GM12878 (cell line): ENCODE data around the gene NT5C2. TPM values are rescaled to one million over a fixed set of nuclear protein-coding genes. Genes with fewer than 3 reads are reported as not detected.
"Not testable (repeated sequence)": the region's sequence is repeated elsewhere in the genome, so short reads cannot be mapped to it uniquely, and the experiment has no call there.

ENCODE experiments used
- ATAC-seq: fragments of 200-7000 bp; cut with Tn5 transposase; 3 replicates; pipeline ENCODE4 v1.9.1; 2020; ENCODE audit warnings: mild to moderate bottlenecking, moderate library complexity
- BruUV-seq: library from RNA; stranded (reverse); fragments of 400-500 nt; replicated peaks from 2 replicates; lab custom pipeline; 2021; lab: Mats Ljungman, UMichigan
- CTCF ChIA-PET: fragments of 300-600 bp; sonication (Branson Sonifier 250); formaldehyde crosslinking; extraction: SDS; loops from one replicate; lab custom pipeline; 2021; ENCODE audit warnings: inconsistent platforms; lab: Yijun Ruan, JAX
- POLR2A ChIA-PET: fragments of 350-600 bp; formaldehyde crosslinking; extraction: SDS; loops from one replicate; lab custom pipeline; 2021; ENCODE audit warnings: inconsistent platforms; lab: Charles Lee
- RAD21 ChIA-PET: fragments of 300-600 bp; sonication (Branson Sonifier 250); formaldehyde crosslinking; loops from one replicate; lab custom pipeline; 2023; ENCODE audit warnings: antibody characterized with exemption; ENCODE audit not compliant: unreplicated experiment; lab: Charles Lee
- SMC1A ChIA-PET: fragments of 300-600 bp; sonication (Branson Sonifier 250); formaldehyde crosslinking; loops from one replicate; lab custom pipeline; 2023; ENCODE audit not compliant: unreplicated experiment, uncharacterized antibody; lab: Charles Lee
- DNase-seq: peaks from one replicate; pipeline ENCODE4 v3.0.0-alpha.2; 2011; ENCODE audit warnings: low read depth, low spot score
- FAIRE-seq: peaks from 3 replicates; lab custom pipeline; 2011; peaks lifted over from hg19 to GRCh38; lab: Jason Lieb, UNC
- H2AFZ ChIP-seq: 2 replicates; pipeline ENCODE4 v1.6.0; 2011; ENCODE audit warnings: low read depth, low read length, control low read depth; ENCODE audit not compliant: control insufficient read depth
- H3K27ac ChIP-seq: 2 replicates; pipeline ENCODE4 v1.5.1; 2011; ENCODE audit warnings: control low read depth; ENCODE audit not compliant: control insufficient read depth, insufficient read depth
- H3K27me3 ChIP-seq, 2 experiments: replicated peaks in 1 of 2; 2 replicates each; pipeline versions ENCODE4 v1.6.0 to v1.6.1; 2011; ENCODE audit warnings: low read length in 1 of 2; ENCODE audit not compliant: control insufficient read depth in 2 of 2, insufficient read depth in 2 of 2
- H3K36me3 ChIP-seq, 2 experiments: 2 replicates each; pipeline ENCODE4 v1.5.1; 2011; ENCODE audit warnings: low read length in 1 of 2; ENCODE audit not compliant: control insufficient read depth in 2 of 2, insufficient read depth in 2 of 2
- H3K4me1 ChIP-seq: 2 replicates; pipeline ENCODE4 v1.6.1; 2011; ENCODE audit warnings: mild to moderate bottlenecking, low read length, moderate library complexity, mixed read lengths; ENCODE audit not compliant: control insufficient read depth, insufficient read depth
- H3K4me2 ChIP-seq: 2 replicates; pipeline ENCODE4 v1.6.0; 2011; ENCODE audit warnings: control low read depth; ENCODE audit not compliant: control insufficient read depth, insufficient read depth
- H3K4me3 ChIP-seq: fragments of 200-600 bp; sonication (generic); 2 replicates; pipeline ENCODE4 v1.5.1; 2016
- H3K79me2 ChIP-seq: 2 replicates; pipeline ENCODE4 v1.6.0; 2011; ENCODE audit warnings: low read length; ENCODE audit not compliant: control insufficient read depth, insufficient read depth
- H3K9ac ChIP-seq: 2 replicates; pipeline ENCODE4 v1.8.0; 2011; ENCODE audit warnings: low read length, control low read depth, mixed read lengths; ENCODE audit not compliant: control insufficient read depth, insufficient read depth
- H3K9me3 ChIP-seq: replicated peaks from 3 replicates; pipeline ENCODE4 v1.5.1; 2011; ENCODE audit warnings: mild to moderate bottlenecking, low read length; ENCODE audit not compliant: control insufficient read depth, insufficient read depth
- H4K20me1 ChIP-seq: 2 replicates; pipeline ENCODE4 v1.6.0; 2011; ENCODE audit not compliant: control insufficient read depth, insufficient read depth
- BCL3 ChIP-seq: IDR thresholded peaks from 2 replicates; pipeline ENCODE4 v1.6.1; 2011; ENCODE audit warnings: borderline replicate concordance, low read depth, mild to moderate bottlenecking, moderate library complexity, low read length; ENCODE audit not compliant: insufficient read depth, poor library complexity, severe bottlenecking
- BHLHE40 ChIP-seq, 2 experiments: fragments of 450-650 bp in 1 of 2; IDR thresholded peaks; 2 replicates each; pipeline ENCODE4 v1.6.1; 2011 to 2017; ENCODE audit warnings: low read depth in 2 of 2, borderline replicate concordance in 1 of 2, improper control_type of control experiment in 1 of 2, low read length in 1 of 2, mild to moderate bottlenecking in 1 of 2
- EED ChIP-seq: sonication (generic); IDR thresholded peaks from 2 replicates; pipeline ENCODE4 v1.6.1; 2016; ENCODE audit warnings: antibody characterized with exemption, low read depth
- IKZF1 ChIP-seq: fragments of 450-650 bp; conservative IDR thresholded peaks from 2 replicates; pipeline ENCODE4 v1.6.1; 2017; ENCODE audit warnings: antibody characterized with exemption, mild to moderate bottlenecking
- IKZF2 ChIP-seq, 2 experiments: fragments of 450-650 bp; IDR thresholded peaks; 2 replicates each; pipeline ENCODE4 v1.6.1; 2017; ENCODE audit warnings: mild to moderate bottlenecking in 2 of 2, moderate library complexity in 2 of 2
- MEF2B ChIP-seq: fragments of 450-650 bp; IDR thresholded peaks from 2 replicates; pipeline ENCODE4 v1.6.1; 2018; ENCODE audit warnings: mild to moderate bottlenecking, moderate library complexity; ENCODE audit not compliant: partially characterized antibody, poor library complexity, severe bottlenecking
- MLLT1 ChIP-seq: fragments of 450-650 bp; IDR thresholded peaks from 2 replicates; pipeline ENCODE4 v1.6.1; 2016; ENCODE audit warnings: mild to moderate bottlenecking
- PKNOX1 ChIP-seq: fragments of 450-650 bp; IDR thresholded peaks from 2 replicates; pipeline ENCODE4 v1.6.1; 2016; ENCODE audit warnings: mild to moderate bottlenecking
- RELA ChIP-seq: fragments of 450-650 bp; IDR thresholded peaks from 2 replicates; pipeline ENCODE4 v1.8.0; 2014; ENCODE audit warnings: borderline replicate concordance; ENCODE audit not compliant: partially characterized antibody
- RELB ChIP-seq: fragments of 450-650 bp; IDR thresholded peaks from 2 replicates; pipeline ENCODE4 v1.6.1; 2017; ENCODE audit warnings: low read depth, mild to moderate bottlenecking, moderate library complexity
- RUNX3 ChIP-seq: IDR thresholded peaks from 2 replicates; pipeline ENCODE4 v1.6.1; 2012; ENCODE audit warnings: low read length, inconsistent platforms
- SKIL ChIP-seq: fragments of 450-650 bp; IDR thresholded peaks from 2 replicates; pipeline ENCODE4 v1.6.1; 2017; ENCODE audit warnings: mild to moderate bottlenecking, low read depth, inconsistent platforms; ENCODE audit not compliant: poor library complexity, severe bottlenecking
- YY1 ChIP-seq: IDR thresholded peaks from 2 replicates; pipeline ENCODE4 v1.6.1; 2011; ENCODE audit warnings: low read depth, mild to moderate bottlenecking, low read length
- ZNF217 ChIP-seq: fragments of 450-650 bp; IDR thresholded peaks from 2 replicates; pipeline ENCODE4 v1.6.1; 2017; ENCODE audit warnings: antibody characterized with exemption, mild to moderate bottlenecking
- WGBS: methylation state at CpG from one replicate; pipeline ENCODE4 v1.1.6; 2016; ENCODE audit warnings: low lambda C conversion rate; ENCODE audit not compliant: insufficient replicate concordance, insufficient coverage; ENCODE audit errors: missing lambda C conversion rate; 5-methylcytosine and 5-hydroxymethylcytosine counted together
- in situ Hi-C: fragments of 300-500 bp; cut with MboI; formaldehyde crosslinking; loops from 9 replicates; pipeline ENCODE4 v1.14.3; 2018; ENCODE audit warnings: mixed read lengths
- intact Hi-C: fragments of 100-400 bp; cut with micrococcal nuclease; formaldehyde crosslinking; loops from one replicate; pipeline ENCODE4 v1.14.2; 2022; ENCODE audit not compliant: unreplicated experiment
- polyA plus RNA-seq, 11 experiments: library from polyadenylated mRNA; depleted of rRNA in 4 of 11; unstranded in 6 of 11; stranded (reverse) in 5 of 11; fragments of >200 nt; fragmentation: Nextera tagmentation in 4 of 11; fragmentation: Illumina TruSeq in 1 of 11; extraction: Ambion mirVana in 4 of 11; extraction: Trizol in 1 of 11; gene quantifications; 1 replicate in 1 of 11; 2 replicates in 10 of 11; pipeline versions ENCODE4 v1.2.1 to v1.2.3, GENCODE V29; 2011 to 2016; ENCODE audit warnings: inconsistent platforms in 2 of 11, missing spikeins in 2 of 11, low read depth in 1 of 11
- total RNA-seq, 4 experiments: library from RNA; depleted of rRNA in 3 of 4; stranded (reverse); fragments of >200 nt in 3 of 4; fragmentation: Illumina TruSeq in 1 of 4; extraction: Trizol in 1 of 4; gene quantifications; 2 replicates each; pipeline versions ENCODE4 v1.2.1 to v1.2.3, GENCODE V29; 2013 to 2021

Gene NT5C2
- total and polyA plus RNA-seq, 10 of the 15 experiments (the other 5 are each of a cell fraction or from before 2014, with no cell fraction given): 15.8 to 70.1 (median 56.0) TPM

GRCh38 chr10:103135168-103135567 lies 57.9 kb downstream of the NT5C2 start:
- RAD21 ChIA-PET: interaction anchor here (1.2 kb wide), 1 partner anchor 58 kb away, joined by 5 read pairs; the partner anchor contains the start of gene NT5C2
- H3K9ac ChIP-seq, intact Hi-C loops, FAIRE-seq, H3K27me3 ChIP-seq, BruUV-seq, H2AFZ ChIP-seq, in situ Hi-C loops, POLR2A ChIA-PET, H3K79me2 ChIP-seq, H4K20me1 ChIP-seq, H3K9me3 ChIP-seq, H3K4me1 ChIP-seq, H3K4me2 ChIP-seq: not testable (repeated sequence)
- CTCF ChIA-PET: interaction anchor here (0.8 kb wide), 1 partner anchor 8 kb away, joined by 3 read pairs; no protein-coding TSS in a partner anchor
- H3K36me3 ChIP-seq: peaks cover 3 to 15% of the 10 kb centered on the region in 2 experiments
- peak; percentile 76 for ATAC-seq
- H3K27ac ChIP-seq: peak overlapping the region; percentile 35
- peak; percentile 35 for DNase-seq
- WGBS: 13% methylated on average over 3 of the region's 3 CpGs
- peak; percentile 66 for TF ChIP-seq MEF2B
- peak; percentile 49; the same call in 1 of the 2 replicates for TF ChIP-seq IKZF1
- 0 out of 2 replicates have a peak, but pooled peaks have one; percentile 31 for TF ChIP-seq MLLT1
- TF ChIP-seq RELB: peak; percentile 70; the same call in 1 of the 2 replicates
- peak; percentile 28; the same call in 1 of the 2 replicates for TF ChIP-seq RUNX3
- TF ChIP-seq BCL3: peak; percentile 30
- TF ChIP-seq BHLHE40 (IDR thresholded peaks at IDR 0.05; ENCODE audit: borderline replicate concordance in 1 of 2, low read depth in 2 of 2, low read length in 1 of 2): peak in 1 of 2 experiments; percentile 43; a peak in 1 of 4 replicates
- peak; percentile 14; the same call in 1 of the 2 replicates for TF ChIP-seq EED
- TF ChIP-seq IKZF2 (IDR thresholded peaks at IDR 0.05): peak; percentile 60 to 64; a peak in 2 of 4 replicates
- TF ChIP-seq ZNF217: 0 out of 2 replicates have a peak, but pooled peaks have one; percentile 37
- peak; percentile 58 for TF ChIP-seq SKIL
- peak; percentile 37; the same call in 1 of the 2 replicates for TF ChIP-seq PKNOX1
- TF ChIP-seq YY1: peak; percentile 64; the same call in 1 of the 2 replicates
- TF ChIP-seq RELA: peak; percentile 67
- SMC1A ChIA-PET: interaction anchor here (1.6 kb wide), 1 partner anchor 25 kb away, joined by 5 read pairs; no protein-coding TSS in a partner anchor
- peak overlapping the region; percentile 19; the same call in 1 of the 2 replicates for H3K4me3 ChIP-seq
